H1 (cell line): ENCODE results near the gene PSD2.

Source experiments
- CTCF ChIP-seq, 3 experiments: IDR thresholded peaks; 1 replicate in 2 of 3; 2 replicates in 1 of 3; pipeline versions ENCODE4 v1.5.1 to v1.6.1; 2011; ENCODE audit warnings: low read length in 3 of 3, mild to moderate bottlenecking in 3 of 3, inconsistent platforms in 2 of 3, low read depth in 1 of 3, moderate library complexity in 1 of 3; ENCODE audit not compliant: insufficient read depth in 1 of 3; ENCODE audit errors: control extremely low read depth in 1 of 3
- EP300 ChIP-seq, 2 experiments: IDR thresholded peaks; 1 replicate in 1 of 2; 2 replicates in 1 of 2; pipeline ENCODE4 v1.6.1; 2011 to 2012; ENCODE audit warnings: low read depth in 2 of 2, low read length in 2 of 2, mild to moderate bottlenecking in 2 of 2, borderline replicate concordance in 1 of 2, inconsistent platforms in 1 of 2, moderate library complexity in 1 of 2
- GABPA ChIP-seq: IDR thresholded peaks from 2 replicates; pipeline ENCODE4 v1.6.1; 2011; ENCODE audit warnings: mild to moderate bottlenecking, low read length, moderate library complexity, borderline replicate concordance; ENCODE audit not compliant: insufficient read depth
- KDM5A ChIP-seq: fragments of 200-600 bp; IDR thresholded peaks from 2 replicates; pipeline ENCODE4 v1.7.1; 2012; ENCODE audit warnings: mild to moderate bottlenecking, low read length, inconsistent platforms, mixed read lengths
- MAFK ChIP-seq: IDR thresholded peaks from 2 replicates; pipeline ENCODE4 v1.6.1; 2012; ENCODE audit warnings: low read depth, mild to moderate bottlenecking, improper control_type of control experiment, low read length
- MAX ChIP-seq: IDR thresholded peaks from 2 replicates; pipeline ENCODE4 v1.6.1; 2012; ENCODE audit warnings: inconsistent platforms
- POLR2A ChIP-seq, 2 experiments: IDR thresholded peaks; 1 replicate in 1 of 2; 2 replicates in 1 of 2; pipeline ENCODE4 v1.6.1; 2011; ENCODE audit warnings: low read depth in 2 of 2, low read length in 2 of 2, mild to moderate bottlenecking in 2 of 2; ENCODE audit errors: control extremely low read depth in 1 of 2
- RAD21 ChIP-seq, 2 experiments: IDR thresholded peaks in 1 of 2; conservative IDR thresholded peaks in 1 of 2; 2 replicates each; pipeline ENCODE4 v1.6.1; 2011; ENCODE audit warnings: low read depth in 2 of 2, low read length in 2 of 2, improper control_type of control experiment in 1 of 2, inconsistent platforms in 1 of 2, mild to moderate bottlenecking in 1 of 2, moderate library complexity in 1 of 2
- SP1 ChIP-seq: IDR thresholded peaks from 2 replicates; pipeline ENCODE4 v1.6.1; 2011; ENCODE audit warnings: low read depth, low read length
- TBP ChIP-seq: IDR thresholded peaks from 2 replicates; pipeline ENCODE4 v1.6.1; 2011; ENCODE audit warnings: low read depth, low read length, improper control_type of control experiment

- no peak for TF ChIP-seq CTCF (IDR thresholded peaks at IDR 0.05; ENCODE audit: control extremely low read depth in 1 of 3, insufficient read depth in 1 of 3, low read depth in 1 of 3, low read length in 3 of 3)
- no peak for TF ChIP-seq POLR2A (IDR thresholded peaks at IDR 0.05; ENCODE audit: control extremely low read depth in 1 of 2, low read depth in 2 of 2, low read length in 2 of 2)
- TF ChIP-seq GABPA = no peak
- no peak for TF ChIP-seq KDM5A
- no peak for TF ChIP-seq MAX
- TF ChIP-seq EP300 (IDR thresholded peaks at IDR 0.05; ENCODE audit: borderline replicate concordance in 1 of 2, low read depth in 2 of 2, low read length in 2 of 2) = no peak
- TF ChIP-seq RAD21 (IDR thresholded peaks at IDR 0.05 in 1 of 2, conservative IDR thresholded peaks at IDR 0.05 in 1 of 2; ENCODE audit: low read depth in 2 of 2, low read length in 2 of 2) = no peak
- TF ChIP-seq MAFK = no peak
- no peak for TF ChIP-seq TBP
- no peak for TF ChIP-seq SP1
Measured at GRCh38 chr5:139762615-139763170, 32.9 kb upstream of the PSD2 start.
